ENCODE measurements around the gene GBGT1. TPM values are rescaled to one million over a fixed set of nuclear protein-coding genes. Genes with fewer than 3 reads are reported as not detected.

GBGT1 gene
- total and polyA plus RNA-seq, 9 of the 15 experiments (the other 6 are each of a cell fraction or from before 2014, with no cell fraction given), result 0.55 to 25.8 (median 13.7) TPM

GRCh38 chr9:133124123-133124906 lies 39.4 kb downstream of the GBGT1 start (continued):
- TF ChIP-seq YBX1 (IDR thresholded peaks at IDR 0.05), result 0 out of 2 replicates have a peak, but pooled peaks have one; percentile 68
- peak; percentile 5 for TF ChIP-seq ZFP36 (IDR thresholded peaks at IDR 0.05; ENCODE audit: low read depth, low read length, partially characterized antibody)
- TF ChIP-seq GATAD2A (IDR thresholded peaks at IDR 0.05), result no peak

- ATAC-seq (peak; percentile 76), DNase-seq (ENCODE audit: extremely low read depth in 1 of 4, low spot score in 3 of 4) (peak; percentile 53 to 94 (median 72)), FAIRE-seq (peak; percentile 95)
- Histone ChIP-seq H3K79me2 (ENCODE audit: control insufficient read depth, insufficient read depth, low read length) (peaks cover 73% of the 10 kb centered on the region), H2AFZ (ENCODE audit: low read depth, low read length) (peak overlapping the region; percentile 61), H3K4me2 (ENCODE audit: insufficient read depth, low read length) (peak overlapping the region; percentile 77), H3K9me3 (replicated peaks; ENCODE audit: control insufficient read depth, insufficient read depth, low read depth, low read length) (no peaks in the 10 kb centered on the region), H3K36me3 (ENCODE audit: control insufficient read depth, insufficient read depth, low read length) (no peaks in the 10 kb centered on the region), H3K9me1 (ENCODE audit: control insufficient read depth, insufficient read depth, low read length) (no peaks in the 10 kb centered on the region), H3K27me3 (ENCODE audit: control insufficient read depth in 2 of 2, insufficient read depth in 2 of 2, low read length in 2 of 2) (no peaks in the 10 kb centered on the region), H4K20me1 (replicated peaks; ENCODE audit: control insufficient read depth, insufficient read depth, low read length) (peaks cover 11% of the 10 kb centered on the region), H3K4me3 (peak overlapping the region; percentile 14; the same call in 1 of the 2 replicates), H3K27ac (ENCODE audit: extremely low read depth, low read depth, low read length) (peak overlapping the region; percentile 90), H3K9ac (ENCODE audit: insufficient read depth in 1 of 2, low read depth in 2 of 2, low read length in 2 of 2) (peak overlapping the region; percentile 61 to 84), H3K4me1 (replicated peaks in 1 of 2; ENCODE audit: control insufficient read depth in 2 of 2, insufficient read depth in 2 of 2, low read length in 2 of 2) (peaks cover 59 to 89% of the 10 kb centered on the region in 2 experiments)
- in situ Hi-C loops (cut with MboI), result no loop called here
- POLR2A ChIA-PET, result interaction anchor here (0.5 to 1.5 kb wide), 11 partner anchors 10 to 671 kb away, joined by 3 to 9 read pairs (median 4); no protein-coding TSS in a partner anchor
- 1% methylated on average over 19 of the region's 19 CpGs for WGBS (ENCODE audit: insufficient coverage, low coverage, missing lambda C conversion rate)
- CTCF ChIA-PET (ENCODE audit: low intra/inter-chr PET ratio), result no interaction called here
- no TSS peak for BruUV-seq (replicated peaks)
- intact Hi-C loops (cut with micrococcal nuclease), result loop anchor here (1.0 to 2.0 kb wide), 2 partner anchors 14 to 21 kb away; no protein-coding TSS in a partner anchor
- TF ChIP-seq RB1 (IDR thresholded peaks at IDR 0.05; ENCODE audit: low read depth) (peak; percentile 59; the same call in 1 of the 2 replicates), ZNF354B (CRISPR knock-in tag; IDR thresholded peaks at IDR 0.05) (no peak), FOXA3 (CRISPR knock-in tag; conservative IDR thresholded peaks at IDR 0.05 in 1 of 2, IDR thresholded peaks at IDR 0.05 in 1 of 2) (0 out of 4 replicates have a peak, but pooled peaks of 1 of the 2 experiments have one; percentile 27), GTF2F1 (IDR thresholded peaks at IDR 0.05; ENCODE audit: low read depth, low read length) (no peak), EP400 (IDR thresholded peaks at IDR 0.05) (peak; percentile 48; the same call in 1 of the 2 replicates), FOS (IDR thresholded peaks at IDR 0.05; ENCODE audit: extremely low read depth, insufficient read length) (peak; percentile 4), YY1 (IDR thresholded peaks at IDR 0.05; ENCODE audit: borderline replicate concordance in 1 of 3, control insufficient read depth in 1 of 3, extremely low read depth in 1 of 3, insufficient read depth in 3 of 3, insufficient read length in 1 of 3, insufficient replicate concordance in 2 of 3, low read depth in 1 of 3, low read length in 2 of 3) (peak in 1 of 3 experiments; percentile 8), CXXC5 (CRISPR knock-in tag; IDR thresholded peaks at IDR 0.05) (peak; percentile 68), TOE1 (IDR thresholded peaks at IDR 0.05; ENCODE audit: borderline replicate concordance) (peak; percentile 39; the same call in 1 of the 2 replicates), TOE1 (CRISPR knock-in tag; IDR thresholded peaks at IDR 0.05; ENCODE audit: borderline replicate concordance, low read depth) (no peak), ZBED1 (IDR thresholded peaks at IDR 0.05) (peak; percentile 63; the same call in 1 of the 2 replicates), TCF3 (CRISPR knock-in tag; IDR thresholded peaks at IDR 0.05) (peak; percentile 52; the same call in 1 of the 2 replicates), FOXM1 (IDR thresholded peaks at IDR 0.05; ENCODE audit: low read depth) (peak; percentile 43; the same call in 1 of the 2 replicates), FOXM1 (CRISPR knock-in tag; IDR thresholded peaks at IDR 0.05; ENCODE audit: low read depth) (no peak), HDGF (IDR thresholded peaks at IDR 0.05) (0 out of 2 replicates have a peak, but pooled peaks have one; percentile 8), ZKSCAN3 (CRISPR knock-in tag; IDR thresholded peaks at IDR 0.05) (no peak), L3MBTL2 (IDR thresholded peaks at IDR 0.05) (peak; percentile 68)
Observed at GRCh38 chr9:133122935-133123611, 40.6 kb downstream of the GBGT1 start.

All from K562 (cell line).